GM19438 (cell line): ENCODE data around the gene IFIT3.
"Not testable (repeated sequence)": the region's sequence is repeated elsewhere in the genome, so short reads cannot be mapped to it uniquely, and the experiment has no call there.

Experiments used
- ATAC-seq: cut with Tn5 transposase; IDR thresholded peaks from one replicate; pipeline ENCODE4 v1.9.1; 2021; ENCODE audit warnings: low read depth; ENCODE audit not compliant: unreplicated experiment

The IFIT3 gene, protein sequence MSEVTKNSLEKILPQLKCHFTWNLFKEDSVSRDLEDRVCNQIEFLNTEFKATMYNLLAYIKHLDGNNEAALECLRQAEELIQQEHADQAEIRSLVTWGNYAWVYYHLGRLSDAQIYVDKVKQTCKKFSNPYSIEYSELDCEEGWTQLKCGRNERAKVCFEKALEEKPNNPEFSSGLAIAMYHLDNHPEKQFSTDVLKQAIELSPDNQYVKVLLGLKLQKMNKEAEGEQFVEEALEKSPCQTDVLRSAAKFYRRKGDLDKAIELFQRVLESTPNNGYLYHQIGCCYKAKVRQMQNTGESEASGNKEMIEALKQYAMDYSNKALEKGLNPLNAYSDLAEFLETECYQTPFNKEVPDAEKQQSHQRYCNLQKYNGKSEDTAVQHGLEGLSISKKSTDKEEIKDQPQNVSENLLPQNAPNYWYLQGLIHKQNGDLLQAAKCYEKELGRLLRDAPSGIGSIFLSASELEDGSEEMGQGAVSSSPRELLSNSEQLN

DNA sequence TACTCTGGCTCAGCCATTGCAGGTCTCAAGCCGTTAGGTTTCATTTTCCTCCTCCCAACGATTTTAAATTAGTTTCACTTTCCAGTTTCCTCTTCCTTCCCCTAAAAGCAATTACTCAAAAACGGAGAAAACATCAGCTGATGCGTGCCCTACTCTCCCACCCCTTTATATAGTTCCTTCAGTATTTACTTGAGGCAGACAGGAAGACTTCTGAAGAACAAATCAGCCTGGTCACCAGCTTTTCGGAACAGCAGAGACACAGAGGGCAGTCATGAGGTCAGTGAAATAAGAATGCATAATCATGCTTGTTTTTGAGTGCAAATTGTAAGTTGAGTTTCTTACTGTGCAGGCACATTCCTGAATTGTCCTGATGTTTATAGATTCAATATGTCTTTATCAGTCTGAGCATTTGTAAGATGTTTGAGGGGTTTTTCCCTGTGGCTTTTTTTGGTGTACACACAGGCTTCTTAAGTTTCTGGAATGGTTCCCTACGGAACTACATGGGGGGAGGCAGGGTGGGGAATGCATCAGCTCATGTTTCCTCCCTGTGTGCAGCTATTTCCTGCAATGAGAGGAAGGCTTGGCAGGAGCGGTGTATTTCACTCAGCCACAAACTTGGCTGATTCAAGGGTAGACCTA, at the start of gene IFIT3:
TSS of gene IFIT3 (plus strand) at position 195 of the 639 bp plus-strand sequence. CDS start at position 272, 77 bp downstream.
- peak; percentile 38 for ATAC-seq

DNA sequence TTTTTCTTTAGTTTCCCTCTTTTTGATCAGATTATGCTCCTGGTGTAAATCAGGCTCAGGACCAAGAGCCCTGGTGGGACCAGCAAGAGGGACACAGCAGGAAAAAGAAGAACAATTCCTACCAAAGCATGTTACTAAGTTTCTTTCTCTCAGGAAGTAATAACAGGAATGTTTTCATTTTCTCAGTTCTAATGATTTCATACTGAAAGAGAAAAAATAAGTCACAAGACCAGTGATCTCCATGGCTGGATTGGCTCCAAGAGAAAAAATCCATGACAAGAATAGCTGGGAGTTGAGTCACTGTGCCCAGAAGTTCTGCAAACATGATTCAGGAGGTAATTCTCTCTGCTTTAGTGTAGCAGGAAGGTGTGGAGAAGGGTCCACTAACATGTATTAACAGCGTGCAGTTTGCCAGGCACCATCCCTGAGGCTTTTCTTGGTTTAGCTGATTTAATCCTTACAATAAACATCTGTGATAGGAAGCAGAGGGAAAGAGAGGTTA, 49.7 kb upstream of the IFIT3 start:
- ATAC-seq = no peak

DNA sequence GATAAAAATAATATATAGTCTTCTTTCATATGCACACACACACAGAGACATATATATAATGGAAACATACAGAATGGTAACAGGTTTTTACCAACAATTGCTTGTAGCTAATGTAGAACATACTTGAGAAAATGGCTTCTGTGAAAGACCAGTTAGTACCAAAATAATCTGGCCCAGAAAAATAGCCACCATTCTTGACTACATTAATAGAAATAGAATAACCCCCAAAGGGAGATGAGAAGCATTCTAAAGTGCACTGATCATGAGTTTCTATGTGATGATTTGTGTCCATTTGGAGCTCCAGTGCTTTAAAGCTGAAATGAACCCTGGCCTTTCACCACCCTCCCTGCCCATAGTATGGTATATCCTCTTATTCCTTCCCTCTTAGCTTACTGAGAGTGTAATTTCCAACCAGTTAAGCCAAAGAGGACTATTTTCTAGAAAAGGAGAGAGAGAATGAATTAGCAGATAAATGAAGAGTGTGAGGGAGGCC, 48.9 kb upstream of the IFIT3 start:
- no peak for ATAC-seq

GRCh38 chr10:89279421-89279869, 48.4 kb upstream of the IFIT3 start:
- ATAC-seq = no peak

- no peak for ATAC-seq
Observed at GRCh38 chr10:89280508-89280907, 47.3 kb upstream of the IFIT3 start.

DNA sequence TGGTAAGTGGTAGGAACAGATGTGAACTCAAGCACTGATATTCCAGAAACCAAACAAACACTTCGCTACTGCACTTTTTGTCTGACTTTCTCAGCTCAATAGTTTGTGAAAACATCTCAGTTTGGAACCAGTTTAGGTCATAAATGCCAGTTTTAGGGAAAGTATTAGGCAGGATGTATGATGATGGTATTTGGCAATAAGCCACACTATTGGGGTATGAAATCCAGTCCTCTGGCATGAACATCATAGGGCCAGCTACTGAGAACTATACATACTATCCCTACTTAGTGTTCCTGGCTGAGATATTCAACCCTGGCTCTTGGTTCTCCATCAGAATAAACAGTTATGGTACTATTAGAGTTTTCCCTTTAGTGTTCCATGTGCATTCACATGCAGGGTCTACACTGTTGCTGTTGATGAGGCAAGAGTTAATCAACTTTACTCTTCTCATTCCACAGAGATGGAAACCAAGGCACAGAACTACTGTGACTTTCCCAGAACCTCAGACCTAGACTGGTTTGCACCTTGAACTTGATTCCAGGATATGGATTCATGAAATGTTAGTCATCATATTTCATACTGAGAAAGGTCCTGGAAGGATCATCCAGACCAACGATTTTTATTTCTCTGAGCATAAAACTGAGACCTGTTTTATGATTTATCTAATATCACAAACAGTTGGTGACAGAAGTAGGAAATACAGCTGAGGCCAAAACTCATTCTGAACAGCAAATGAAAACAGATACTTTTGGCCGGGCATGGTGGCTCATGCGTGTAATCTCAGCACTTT, 46.0 kb upstream of the IFIT3 start:
- ATAC-seq = no peak

GRCh38 chr10:89283025-89283935, 44.5 kb upstream of the IFIT3 start:
- no peak for ATAC-seq

- no peak for ATAC-seq
Observed at GRCh38 chr10:89283936-89284475, 43.8 kb upstream of the IFIT3 start.

DNA sequence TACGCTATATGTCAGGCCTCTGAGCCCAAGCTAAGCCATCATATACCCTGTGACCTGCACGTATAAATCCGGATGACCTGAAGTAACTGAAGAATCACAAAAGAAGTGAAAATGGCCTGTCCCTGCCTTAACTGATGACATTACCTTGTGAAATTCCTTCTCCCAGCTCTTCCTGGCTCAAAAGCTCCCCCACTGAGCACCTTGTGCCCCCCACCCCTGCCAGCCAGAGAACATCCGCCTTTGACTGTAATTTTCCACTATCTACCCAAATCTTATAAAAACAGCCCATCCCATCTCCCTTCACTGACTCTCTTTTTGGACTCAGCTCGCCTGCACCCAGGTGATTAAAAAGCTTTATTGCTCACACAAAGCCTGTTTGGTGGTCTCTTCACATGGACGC, 43.1 kb upstream of the IFIT3 start:
- not testable (repeated sequence) for ATAC-seq

- ATAC-seq = not testable (repeated sequence)
Observed at GRCh38 chr10:89285303-89285702, 42.5 kb upstream of the IFIT3 start.

DNA sequence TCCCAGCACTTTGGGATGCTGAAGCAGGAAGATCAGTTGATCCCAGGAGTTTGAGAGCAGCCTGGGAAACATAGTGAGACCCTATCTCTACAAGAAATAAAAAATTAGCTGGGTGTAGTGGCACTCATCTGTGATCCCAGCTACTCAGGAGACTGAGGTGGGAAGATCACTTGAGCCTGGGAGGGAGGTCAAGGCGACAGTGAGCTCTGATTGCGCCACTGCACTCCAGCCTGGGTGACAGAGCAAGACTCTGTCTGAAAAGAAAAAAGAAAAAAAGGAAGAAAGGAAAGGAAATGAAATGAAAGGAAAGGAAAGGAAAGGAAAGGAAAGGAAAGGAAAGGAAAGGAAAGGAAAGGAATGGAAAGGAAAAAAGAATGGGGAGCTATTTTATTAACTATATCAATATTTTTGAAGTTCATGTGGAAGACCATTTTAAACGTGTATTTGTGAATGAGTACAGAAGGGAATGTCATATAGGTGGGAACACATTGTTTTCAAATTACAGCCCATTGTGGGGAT, 33.0 kb upstream of the IFIT3 start:
- no peak for ATAC-seq

DNA sequence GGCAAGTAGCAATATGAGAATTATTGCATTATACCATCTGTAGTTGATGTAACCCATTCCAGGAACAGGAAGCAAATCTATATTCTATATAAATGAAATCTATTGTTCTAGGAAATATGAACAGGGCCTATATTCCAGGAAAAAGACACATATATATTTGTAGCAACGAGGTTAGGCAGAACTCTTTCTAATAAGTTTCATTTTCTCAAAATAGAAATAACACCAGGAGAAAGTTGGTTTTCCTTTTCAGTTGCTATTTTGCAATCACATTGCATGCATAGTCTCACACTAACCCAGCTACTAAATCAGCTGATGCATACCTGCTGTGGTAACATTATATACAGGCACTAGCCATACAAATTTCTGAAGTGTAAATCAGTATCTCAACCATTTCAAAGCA, 32.2 kb upstream of the IFIT3 start:
- ATAC-seq = no peak

GRCh38 chr10:89296220-89296648, 31.6 kb upstream of the IFIT3 start:
- ATAC-seq = no peak

- ATAC-seq = no peak
Observed at GRCh38 chr10:89297356-89297755, 30.4 kb upstream of the IFIT3 start.

DNA sequence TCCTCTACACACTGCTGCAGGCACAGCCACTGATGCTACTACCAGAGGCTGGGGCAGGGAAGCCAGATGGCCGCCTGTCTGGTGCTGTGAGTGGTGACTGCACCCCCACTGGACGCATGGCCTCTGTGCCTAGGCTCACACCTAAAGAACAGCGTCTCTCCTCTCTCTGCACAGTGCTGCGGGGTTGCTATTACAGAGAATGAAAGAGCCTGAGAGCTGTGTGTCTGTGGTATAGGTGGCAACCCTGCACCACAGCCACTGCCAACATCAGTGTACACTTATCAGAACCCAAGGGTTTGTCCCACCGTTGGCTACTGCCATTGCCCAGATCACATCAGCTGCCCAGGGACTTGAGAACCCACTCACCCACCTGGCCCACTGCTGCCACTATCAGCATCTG, 30.0 kb upstream of the IFIT3 start:
- no peak for ATAC-seq

GRCh38 chr10:89299031-89299430, 28.8 kb upstream of the IFIT3 start:
- no peak for ATAC-seq

- ATAC-seq = peak; percentile 23
Observed at GRCh38 chr10:89301232-89301631, 26.6 kb upstream of the IFIT3 start.

DNA sequence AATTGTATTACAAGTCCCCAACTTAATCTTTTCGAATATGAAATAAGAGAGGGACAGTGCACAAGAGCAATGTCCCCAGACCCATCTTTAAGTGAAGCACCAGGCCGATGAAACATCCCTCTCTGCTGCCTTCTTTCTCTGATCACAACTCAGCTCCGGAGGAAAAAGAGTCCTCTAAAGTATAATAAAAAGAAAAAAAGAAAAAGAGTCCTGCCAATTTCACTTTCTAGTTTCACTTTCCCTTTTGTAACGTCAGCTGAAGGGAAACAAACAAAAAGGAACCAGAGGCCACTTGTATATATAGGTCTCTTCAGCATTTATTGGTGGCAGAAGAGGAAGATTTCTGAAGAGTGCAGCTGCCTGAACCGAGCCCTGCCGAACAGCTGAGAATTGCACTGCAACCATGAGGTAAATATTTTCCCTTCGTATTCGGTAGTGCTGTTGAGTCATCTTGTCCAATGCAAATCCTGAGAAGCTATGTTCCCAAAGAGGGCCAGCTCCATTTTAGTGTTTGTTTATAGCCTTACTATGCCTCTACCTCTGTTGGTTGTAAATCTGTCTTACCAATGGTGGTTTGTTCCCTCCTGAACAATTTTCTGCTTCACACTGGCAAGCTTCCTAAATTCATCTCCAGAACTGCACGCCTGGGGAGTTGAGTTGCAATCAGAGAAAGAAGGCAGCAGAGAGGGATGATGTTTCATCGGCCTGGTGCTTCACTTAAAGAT, 25.9 kb upstream of the IFIT3 start, which contains the start of gene IFIT2:
TSS of gene IFIT2 (plus strand) at position 326 of the 725 bp plus-strand sequence. CDS start at position 404, 78 bp downstream.
- ATAC-seq = peak; percentile 74
